Glutamatergic neuron (in vitro differentiated cells): ENCODE measurements around the gene TBC1D22A. TPM values are rescaled to one million over a fixed set of nuclear protein-coding genes. Genes with fewer than 3 reads are reported as not detected.

ENCODE experiments used
- DNase-seq: peaks from one replicate; pipeline ENCODE4 v3.0.0; 2022
- H3K27ac Mint-ChIP-seq: one replicate; pipeline ENCODE4 v1.8.0; 2020; ENCODE audit warnings: mild to moderate bottlenecking, mixed read lengths, inconsistent platforms; ENCODE audit not compliant: unreplicated experiment
- H3K27me3 Mint-ChIP-seq: one replicate; pipeline ENCODE4 v1.8.0; 2020; ENCODE audit warnings: mild to moderate bottlenecking, moderate library complexity, mixed read lengths, inconsistent platforms; ENCODE audit not compliant: unreplicated experiment
- H3K36me3 Mint-ChIP-seq: one replicate; pipeline ENCODE4 v1.8.0; 2020; ENCODE audit warnings: mild to moderate bottlenecking, mixed read lengths, inconsistent platforms; ENCODE audit not compliant: unreplicated experiment
- H3K4me1 Mint-ChIP-seq: one replicate; pipeline ENCODE4 v1.8.0; 2020; ENCODE audit warnings: mild to moderate bottlenecking, low read depth, mixed read lengths, inconsistent platforms; ENCODE audit not compliant: unreplicated experiment
- H3K4me3 Mint-ChIP-seq: one replicate; pipeline ENCODE4 v1.8.0; 2020; ENCODE audit warnings: mild to moderate bottlenecking, mixed read lengths, inconsistent platforms; ENCODE audit not compliant: unreplicated experiment
- H3K9me3 Mint-ChIP-seq: one replicate; pipeline ENCODE4 v1.8.0; 2020; ENCODE audit warnings: mild to moderate bottlenecking, moderate library complexity, mixed read lengths, inconsistent platforms; ENCODE audit not compliant: unreplicated experiment
- CTCF ChIP-seq: fragments of 200-600 bp; sonication (generic); IDR thresholded peaks from one replicate; pipeline ENCODE4 v1.5.0; 2021; ENCODE audit not compliant: partially characterized antibody, unreplicated experiment
- total RNA-seq: library from RNA; stranded (reverse); fragmentation: NEBNext Ultra II Directional; extraction: Animal tissue kit (Norgen Biotek cat#: 25700); gene quantifications from one replicate; pipeline ENCODE4 v1.2.1, GENCODE V29; 2021; ENCODE audit not compliant: unreplicated experiment

The TBC1D22A gene
- total RNA-seq, 1 donor from 2014 or later: 23.0 TPM

GRCh38 chr22:46998331-46998730 is 235.9 kb downstream of the TBC1D22A start:
- Mint-ChIP-seq H3K27me3 (peaks cover 4% of the 10 kb centered on the region), H3K36me3 (no peaks in the 10 kb centered on the region), H3K4me1 (peaks cover 12% of the 10 kb centered on the region), H3K4me3 (no peak overlapping the region), H3K27ac (no peak overlapping the region), H3K9me3 (no peaks in the 10 kb centered on the region)
- no peak for DNase-seq
- TF ChIP-seq CTCF: no peak

- peaks cover 4% of the 10 kb centered on the region for H3K27me3 Mint-ChIP-seq
- H3K36me3 Mint-ChIP-seq: no peaks in the 10 kb centered on the region
- DNase-seq: no peak
- H3K4me3 Mint-ChIP-seq: no peak overlapping the region
- peaks cover 2% of the 10 kb centered on the region for H3K4me1 Mint-ChIP-seq
- H3K9me3 Mint-ChIP-seq: no peaks in the 10 kb centered on the region
- no peak overlapping the region for H3K27ac Mint-ChIP-seq
- TF ChIP-seq CTCF: no peak
Observed at GRCh38 chr22:47000256-47000655, 237.8 kb downstream of the TBC1D22A start.

GRCh38 chr22:47000888-47001287 is 238.4 kb downstream of the TBC1D22A start:
- no peaks in the 10 kb centered on the region for H3K36me3 Mint-ChIP-seq

GRCh38 chr22:47001288-47001687 is 238.8 kb downstream of the TBC1D22A start:
- no peak overlapping the region for H3K27ac Mint-ChIP-seq
- no peak overlapping the region for H3K4me3 Mint-ChIP-seq
- DNase-seq: no peak
- peaks cover 2% of the 10 kb centered on the region for H3K4me1 Mint-ChIP-seq
- H3K36me3 Mint-ChIP-seq: no peaks in the 10 kb centered on the region
- H3K27me3 Mint-ChIP-seq: peaks cover 4% of the 10 kb centered on the region
- H3K9me3 Mint-ChIP-seq: no peaks in the 10 kb centered on the region
- TF ChIP-seq CTCF: no peak

More at GRCh38 chr22:47000888-47001287, 238.4 kb downstream of the TBC1D22A start:
- no peaks in the 10 kb centered on the region for H3K9me3 Mint-ChIP-seq
- DNase-seq: no peak
- no peak overlapping the region for H3K4me3 Mint-ChIP-seq
- no peak overlapping the region for H3K27ac Mint-ChIP-seq
- TF ChIP-seq CTCF: no peak
- peaks cover 2% of the 10 kb centered on the region for H3K4me1 Mint-ChIP-seq
- H3K27me3 Mint-ChIP-seq: peaks cover 4% of the 10 kb centered on the region

GRCh38 chr22:47002692-47003091 is 240.2 kb downstream of the TBC1D22A start:
- Mint-ChIP-seq H3K4me3 (no peak overlapping the region), H3K4me1 (peaks cover 2% of the 10 kb centered on the region), H3K36me3 (peaks cover 2% of the 10 kb centered on the region), H3K27ac (no peak overlapping the region), H3K9me3 (no peaks in the 10 kb centered on the region), H3K27me3 (peaks cover 4% of the 10 kb centered on the region)
- TF ChIP-seq CTCF: no peak
- DNase-seq: no peak
